ENCODE data around the gene KATNBL1. TPM values are rescaled to one million over a fixed set of nuclear protein-coding genes. Genes with fewer than 3 reads are reported as not detected.

The KATNBL1 gene
- total RNA-seq, 4 donors from 2014 or later = 29.9 to 61.9 (median 32.8) TPM

DNA sequence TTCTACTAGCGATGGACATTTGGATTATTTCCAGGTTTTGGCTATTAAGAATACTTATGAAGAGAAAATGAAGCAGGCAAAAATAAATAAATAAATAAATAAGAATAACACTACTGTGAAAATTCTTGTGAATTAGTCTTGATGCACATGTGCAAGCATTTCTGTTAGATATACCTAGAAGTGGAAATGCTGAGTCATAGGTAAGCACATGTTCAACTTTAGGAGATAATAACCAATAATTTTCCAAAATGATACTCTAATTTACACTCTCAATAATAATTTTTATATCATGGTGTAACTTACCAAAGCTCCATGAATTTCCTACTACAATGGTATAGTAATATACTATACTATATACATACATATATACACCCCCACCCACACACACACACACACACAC is 38.3 kb upstream of the KATNBL1 start:
- H3K9me3 ChIP-seq = no peaks in the 10 kb centered on the region
- no peaks in the 10 kb centered on the region for H3K27me3 ChIP-seq
- TF ChIP-seq POLR2AphosphoS5 (IDR thresholded peaks at IDR 0.05) = no peak
- TF ChIP-seq CTCF (IDR thresholded peaks at IDR 0.05) = no peak
- no peak for TF ChIP-seq EP300 (IDR thresholded peaks at IDR 0.05)
- TF ChIP-seq POLR2A (IDR thresholded peaks at IDR 0.05; ENCODE audit: low read depth) = no peak
- no peak overlapping the region for H3K4me3 ChIP-seq
- 98% methylated on average over 1 of the region's 1 CpG for WGBS
- no peak overlapping the region for H3K27ac ChIP-seq (replicated peaks in 1 of 4)
- no peak for DNase-seq (ENCODE audit: extremely low spot score)
- H3K36me3 ChIP-seq = peaks cover 16 to 81% (median 64%) of the 10 kb centered on the region in 4 donors
- peaks cover 0 to 11% (median 0%) of the 10 kb centered on the region in 4 donors for H3K4me1 ChIP-seq
- intact Hi-C loops (cut with DNase I) = no loop called here

DNA sequence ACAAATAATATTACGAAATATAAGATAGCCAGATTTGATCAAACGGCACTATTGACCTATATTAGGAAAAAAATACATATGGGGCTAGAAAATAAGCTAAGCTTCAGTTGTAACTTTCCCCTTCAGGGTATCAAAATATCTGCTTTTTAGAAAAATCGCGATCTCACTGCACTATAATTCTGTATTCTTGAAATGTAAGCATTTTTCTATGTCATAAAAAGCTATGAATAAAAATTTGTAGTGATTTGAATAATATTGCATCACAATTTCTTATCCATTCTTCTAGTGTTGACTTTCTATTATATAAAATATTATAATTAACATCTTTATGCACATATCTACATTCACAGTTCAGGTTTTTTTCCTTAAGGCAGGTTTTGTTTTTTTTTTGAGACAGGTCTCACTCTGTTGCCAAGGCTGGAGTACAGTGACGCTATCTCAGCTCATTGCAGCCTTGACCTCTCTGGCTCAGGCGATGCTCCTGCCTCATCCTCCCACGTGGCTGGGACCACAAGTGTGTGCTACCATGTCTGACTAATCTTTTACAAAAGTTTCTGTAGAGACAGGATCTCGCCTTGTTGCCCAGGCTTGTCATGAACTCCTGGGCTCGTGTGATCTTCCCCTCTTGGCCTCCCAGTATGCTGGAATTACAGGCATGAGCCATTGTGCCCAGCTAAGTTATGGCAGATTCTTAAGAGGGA is 36.5 kb upstream of the KATNBL1 start:
- intact Hi-C loops (cut with DNase I) = no loop called here
- H3K27me3 ChIP-seq = no peaks in the 10 kb centered on the region
- WGBS = 86% methylated on average over 9 of the region's 9 CpGs
- peaks cover 0 to 5% (median 0%) of the 10 kb centered on the region in 4 donors for H3K4me1 ChIP-seq
- no peak for DNase-seq (ENCODE audit: extremely low spot score)
- no peak overlapping the region for H3K27ac ChIP-seq (replicated peaks in 1 of 4)
- H3K4me3 ChIP-seq = no peak overlapping the region
- peaks cover 12 to 75% (median 58%) of the 10 kb centered on the region in 4 donors for H3K36me3 ChIP-seq
- H3K9me3 ChIP-seq = no peaks in the 10 kb centered on the region
- TF ChIP-seq CTCF (IDR thresholded peaks at IDR 0.05) (no peak), POLR2AphosphoS5 (IDR thresholded peaks at IDR 0.05) (no peak), POLR2A (IDR thresholded peaks at IDR 0.05; ENCODE audit: low read depth) (no peak), EP300 (IDR thresholded peaks at IDR 0.05) (no peak)

DNA sequence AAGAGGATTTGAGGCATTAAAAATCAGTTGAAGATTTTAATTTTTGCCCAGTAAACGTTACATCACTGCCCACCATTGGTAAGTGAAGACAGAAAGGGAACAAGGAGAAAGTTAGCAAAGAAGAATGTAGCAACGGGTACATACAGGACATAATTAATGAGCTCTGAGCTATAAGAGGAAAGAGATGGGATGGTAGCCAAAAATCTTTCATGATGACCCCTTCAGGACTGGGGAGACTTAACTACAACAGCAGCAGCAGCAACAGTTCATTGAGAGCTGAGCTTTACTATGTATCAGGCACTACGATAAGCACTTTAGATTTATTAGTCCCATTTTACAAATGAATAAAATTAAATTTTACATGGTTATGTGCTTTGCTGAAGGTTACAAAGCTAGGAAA is 33.3 kb upstream of the KATNBL1 start:
- no peak for DNase-seq (ENCODE audit: extremely low spot score)
- no peaks in the 10 kb centered on the region for H3K4me1 ChIP-seq
- no peak overlapping the region for H3K4me3 ChIP-seq
- no peak for TF ChIP-seq POLR2A (IDR thresholded peaks at IDR 0.05; ENCODE audit: low read depth)
- TF ChIP-seq EP300 (IDR thresholded peaks at IDR 0.05) = no peak
- no peak for TF ChIP-seq CTCF (IDR thresholded peaks at IDR 0.05)
- TF ChIP-seq POLR2AphosphoS5 (IDR thresholded peaks at IDR 0.05) = no peak
- WGBS = 60% methylated on average over 3 of the region's 3 CpGs
- no peak overlapping the region for H3K27ac ChIP-seq (replicated peaks in 1 of 4)
- no peaks in the 10 kb centered on the region for H3K9me3 ChIP-seq
- intact Hi-C loops (cut with DNase I) = no loop called here
- peaks cover 0 to 72% (median 58%) of the 10 kb centered on the region in 4 donors for H3K36me3 ChIP-seq
- no peaks in the 10 kb centered on the region for H3K27me3 ChIP-seq

GRCh38 chr15:34242331-34242710 is 32.4 kb upstream of the KATNBL1 start:
- no peaks in the 10 kb centered on the region for H3K27me3 ChIP-seq
- WGBS = 85% methylated on average over 4 of the region's 4 CpGs
- no peaks in the 10 kb centered on the region for H3K4me1 ChIP-seq
- TF ChIP-seq POLR2AphosphoS5 (IDR thresholded peaks at IDR 0.05) (no peak), POLR2A (IDR thresholded peaks at IDR 0.05; ENCODE audit: low read depth) (no peak), EP300 (IDR thresholded peaks at IDR 0.05) (no peak), CTCF (IDR thresholded peaks at IDR 0.05) (no peak)
- H3K4me3 ChIP-seq = no peak overlapping the region
- no peak overlapping the region for H3K27ac ChIP-seq (replicated peaks in 1 of 4)
- intact Hi-C loops (cut with DNase I) = no loop called here
- no peaks in the 10 kb centered on the region for H3K9me3 ChIP-seq
- peaks cover 0 to 79% (median 67%) of the 10 kb centered on the region in 4 donors for H3K36me3 ChIP-seq
- no peak for DNase-seq (ENCODE audit: extremely low spot score)
